Ishikawa (cell line): ENCODE data around the gene RNASE2.

ENCODE experiments used
- CREB1 ChIP-seq: IDR thresholded peaks from 2 replicates; pipeline ENCODE4 v1.6.1; 2012; ENCODE audit warnings: low read depth
- EGR1 ChIP-seq: IDR thresholded peaks from 2 replicates; pipeline ENCODE4 v1.6.1; 2012
- EP300 ChIP-seq: IDR thresholded peaks from 2 replicates; pipeline ENCODE4 v1.6.1; 2012; ENCODE audit warnings: borderline replicate concordance
- FOXM1 ChIP-seq: IDR thresholded peaks from 2 replicates; pipeline ENCODE4 v1.6.1; 2012; ENCODE audit warnings: low read depth, borderline replicate concordance
- MAX ChIP-seq: IDR thresholded peaks from 2 replicates; pipeline ENCODE4 v1.6.1; 2012
- RAD21 ChIP-seq: IDR thresholded peaks from 2 replicates; pipeline ENCODE4 v1.6.1; 2012; ENCODE audit warnings: low read depth
- REST ChIP-seq: IDR thresholded peaks from 2 replicates; pipeline ENCODE4 v1.6.1; 2012; ENCODE audit warnings: low read depth, mild to moderate bottlenecking
- TAF1 ChIP-seq: IDR thresholded peaks from 2 replicates; pipeline ENCODE4 v1.6.1; 2012; ENCODE audit warnings: low read depth, mild to moderate bottlenecking
- TEAD4 ChIP-seq: IDR thresholded peaks from 2 replicates; pipeline ENCODE4 v1.6.1; 2012
- USF1 ChIP-seq: IDR thresholded peaks from 2 replicates; pipeline ENCODE4 v1.6.1; 2012
- YY1 ChIP-seq: IDR thresholded peaks from 2 replicates; pipeline ENCODE4 v1.6.1; 2012; ENCODE audit warnings: low read depth
- ZBTB7A ChIP-seq: IDR thresholded peaks from 2 replicates; pipeline ENCODE4 v1.6.1; 2012; ENCODE audit warnings: low read depth

- TF ChIP-seq TEAD4 (no peak), EP300 (no peak), YY1 (no peak), FOXM1 (no peak), REST (no peak), RAD21 (no peak), TAF1 (no peak), ZBTB7A (no peak), MAX (no peak), EGR1 (no peak), CREB1 (no peak), USF1 (no peak)
These were observed 21.0 kb downstream of the RNASE2 start for GRCh38 chr14:20976291-20976690.
